Measurements from ENCODE around the gene PTPRD.

DNA sequence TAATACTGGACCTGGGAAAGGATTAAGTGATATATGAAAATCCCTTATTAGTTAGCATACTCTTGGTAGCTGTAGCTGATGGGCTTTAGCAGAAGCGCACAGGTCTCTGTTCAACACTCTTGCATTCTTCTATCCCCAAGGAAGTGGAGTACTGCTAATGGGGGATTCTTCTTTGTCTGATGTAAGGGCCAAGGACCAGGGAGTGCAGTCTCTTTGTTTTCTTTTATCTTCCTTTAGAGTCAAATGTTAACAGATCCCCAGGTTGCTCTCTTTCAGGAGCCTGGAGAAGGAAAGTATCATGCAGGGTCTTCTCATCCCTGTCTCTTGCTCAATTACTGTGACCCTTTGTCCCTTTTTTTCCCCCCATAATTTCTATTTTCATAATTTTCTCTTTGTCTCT, 1666.3 kb downstream of the PTPRD start:
- TF ChIP-seq CTCF (IDR thresholded peaks at IDR 0.05), result no peak
- TF ChIP-seq POLR2AphosphoS5 (IDR thresholded peaks at IDR 0.05), result no peak
- TF ChIP-seq POLR2A (IDR thresholded peaks at IDR 0.05), result no peak
